Esophagus squamous epithelium (tissue), 4 donors: ENCODE results near the gene GH1.

Source experiments
- POLR2A ChIP-seq, 4 donors: fragments of 450-650 bp; IDR thresholded peaks; one replicate each; pipeline ENCODE4 v1.6.1; 2017; ENCODE audit warnings: antibody characterized with exemption in 4 of 4, mild to moderate bottlenecking in 4 of 4, moderate library complexity in 3 of 4
- TF ChIP-seq, protein P1 (sequence below), 6 experiments: fragments of 450-650 bp in 4 of 6; fragments of 200-600 bp in 2 of 6; sonication (generic) in 2 of 6; IDR thresholded peaks; one replicate each; pipeline ENCODE4 v1.5.1; 2016 to 2019; ENCODE audit warnings: antibody characterized with exemption in 6 of 6, mild to moderate bottlenecking in 4 of 6, moderate library complexity in 4 of 6

DNA sequence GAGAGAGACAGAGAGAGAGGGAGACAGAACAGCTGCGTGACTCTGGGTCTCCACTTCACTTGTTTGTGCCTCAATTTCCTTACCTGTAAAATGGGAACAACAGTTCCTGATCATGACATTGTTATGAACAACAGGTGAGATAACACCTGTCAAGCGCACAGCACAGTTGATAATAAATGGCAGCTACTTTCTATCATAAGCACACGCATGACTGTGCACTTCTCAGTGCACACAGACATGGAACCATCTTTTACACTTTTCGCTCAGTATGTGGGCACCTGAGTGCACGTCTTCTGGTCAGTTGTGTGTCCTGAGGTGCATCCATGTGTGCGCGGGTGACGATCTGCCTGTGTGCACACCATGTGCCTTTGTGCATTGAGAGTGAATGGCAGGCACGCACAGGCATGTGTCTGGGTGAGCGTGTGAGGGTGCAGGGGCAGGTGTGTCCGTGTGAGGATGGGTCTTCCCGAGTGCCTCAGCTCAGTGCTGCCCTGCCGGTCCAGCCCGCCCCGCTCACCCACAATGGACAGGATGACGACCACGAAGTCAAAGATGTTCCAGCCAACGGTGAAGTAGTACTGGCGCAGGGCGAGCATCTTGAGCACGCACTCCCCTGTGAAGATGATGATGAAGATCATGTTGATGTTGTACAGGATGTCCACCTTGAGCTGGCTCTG is 23.8 kb upstream of the GH1 start:
- TF ChIP-seq, protein P1, sequence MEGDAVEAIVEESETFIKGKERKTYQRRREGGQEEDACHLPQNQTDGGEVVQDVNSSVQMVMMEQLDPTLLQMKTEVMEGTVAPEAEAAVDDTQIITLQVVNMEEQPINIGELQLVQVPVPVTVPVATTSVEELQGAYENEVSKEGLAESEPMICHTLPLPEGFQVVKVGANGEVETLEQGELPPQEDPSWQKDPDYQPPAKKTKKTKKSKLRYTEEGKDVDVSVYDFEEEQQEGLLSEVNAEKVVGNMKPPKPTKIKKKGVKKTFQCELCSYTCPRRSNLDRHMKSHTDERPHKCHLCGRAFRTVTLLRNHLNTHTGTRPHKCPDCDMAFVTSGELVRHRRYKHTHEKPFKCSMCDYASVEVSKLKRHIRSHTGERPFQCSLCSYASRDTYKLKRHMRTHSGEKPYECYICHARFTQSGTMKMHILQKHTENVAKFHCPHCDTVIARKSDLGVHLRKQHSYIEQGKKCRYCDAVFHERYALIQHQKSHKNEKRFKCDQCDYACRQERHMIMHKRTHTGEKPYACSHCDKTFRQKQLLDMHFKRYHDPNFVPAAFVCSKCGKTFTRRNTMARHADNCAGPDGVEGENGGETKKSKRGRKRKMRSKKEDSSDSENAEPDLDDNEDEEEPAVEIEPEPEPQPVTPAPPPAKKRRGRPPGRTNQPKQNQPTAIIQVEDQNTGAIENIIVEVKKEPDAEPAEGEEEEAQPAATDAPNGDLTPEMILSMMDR (IDR thresholded peaks at IDR 0.05), result no peak
- TF ChIP-seq POLR2A (IDR thresholded peaks at IDR 0.05), result no peak
